GOT3 (cell line): ENCODE results near the gene PHC2.

Source experiments
- DNase-seq: peaks from one replicate; lab custom pipeline; 2025; ENCODE audit warnings: mixed read lengths; lab: John Stamatoyannopoulos, UW

PHC2 gene

GRCh38 chr1:33420870-33421775 lies 9.8 kb downstream of the PHC2 start:
- DNase-seq, result no peak

- no peak for DNase-seq
These were observed 12.1 kb downstream of the PHC2 start for GRCh38 chr1:33418811-33419210.

GRCh38 chr1:33414879-33415278 lies 16.0 kb downstream of the PHC2 start:
- DNase-seq, result no peak

GRCh38 chr1:33410091-33410701 lies 20.7 kb downstream of the PHC2 start:
- DNase-seq, result no peak

- DNase-seq, result no peak
These were observed 22.8 kb downstream of the PHC2 start for GRCh38 chr1:33408093-33408436.

GRCh38 chr1:33407352-33408092 lies 23.4 kb downstream of the PHC2 start:
- DNase-seq, result no peak

GRCh38 chr1:33402206-33402605 lies 28.7 kb downstream of the PHC2 start:
- no peak for DNase-seq

GRCh38 chr1:33401471-33401870 lies 29.4 kb downstream of the PHC2 start:
- no peak for DNase-seq

GRCh38 chr1:33400153-33400911 lies 30.6 kb downstream of the PHC2 start:
- no peak for DNase-seq

GRCh38 chr1:33399375-33399774 lies 31.5 kb downstream of the PHC2 start:
- DNase-seq, result no peak

GRCh38 chr1:33397994-33398393 lies 32.9 kb downstream of the PHC2 start:
- DNase-seq, result no peak

- no peak for DNase-seq
These were observed 33.8 kb downstream of the PHC2 start for GRCh38 chr1:33397125-33397506.

- DNase-seq, result no peak
These were observed 34.4 kb downstream of the PHC2 start for GRCh38 chr1:33396188-33397124.

GRCh38 chr1:33394770-33395169 lies 36.1 kb downstream of the PHC2 start:
- DNase-seq, result no peak

- no peak for DNase-seq
These were observed 36.9 kb downstream of the PHC2 start for GRCh38 chr1:33393991-33394390.

GRCh38 chr1:33393524-33393923 lies 37.4 kb downstream of the PHC2 start:
- DNase-seq, result no peak

GRCh38 chr1:33392639-33393038 lies 38.3 kb downstream of the PHC2 start:
- no peak for DNase-seq

GRCh38 chr1:33392206-33392605 lies 38.7 kb downstream of the PHC2 start:
- DNase-seq, result no peak

- DNase-seq, result no peak
These were observed 39.4 kb downstream of the PHC2 start for GRCh38 chr1:33391343-33392078.

- DNase-seq, result no peak
These were observed 40.4 kb downstream of the PHC2 start for GRCh38 chr1:33390542-33390941.
